WTC11 (cell line): ENCODE results near the gene ANO7. TPM values are rescaled to one million over a fixed set of nuclear protein-coding genes. Genes with fewer than 3 reads are reported as not detected.

ENCODE experiments used
- ATAC-seq: fragments of 200-7000 bp; cut with Tn5 transposase; 2 replicates; pipeline ENCODE4 v1.10.0; 2021; ENCODE audit warnings: mild to moderate bottlenecking, moderate library complexity
- CTCF ChIA-PET: fragments of 300-600 bp; sonication (Branson Sonifier 250); formaldehyde crosslinking; loops from one replicate; lab custom pipeline; 2021; ENCODE audit warnings: antibody characterized with exemption; lab: Charles Lee
- POLR2A ChIA-PET: fragments of 350-600 bp; sonication (Branson Sonifier 250); formaldehyde crosslinking; loops from one replicate; lab custom pipeline; 2021; ENCODE audit warnings: antibody characterized with exemption; lab: Charles Lee
- DNase-seq: peaks from one replicate; pipeline ENCODE4 v3.0.0; 2021; ENCODE audit warnings: low spot score
- H3K27ac Mint-ChIP-seq: 2 replicates; pipeline ENCODE4 v1.8.0; 2021; ENCODE audit warnings: mixed read lengths
- H3K27me3 Mint-ChIP-seq: 2 replicates; pipeline ENCODE4 v1.8.0; 2021; ENCODE audit warnings: low read depth, mild to moderate bottlenecking, moderate library complexity, mixed read lengths
- H3K36me3 Mint-ChIP-seq: 2 replicates; pipeline ENCODE4 v1.8.0; 2021; ENCODE audit warnings: mixed read lengths
- H3K4me1 Mint-ChIP-seq: 2 replicates; pipeline ENCODE4 v1.8.0; 2022; ENCODE audit warnings: mixed read lengths
- H3K4me3 Mint-ChIP-seq: 2 replicates; pipeline ENCODE4 v1.8.0; 2021; ENCODE audit warnings: mild to moderate bottlenecking, moderate library complexity, mixed read lengths
- H3K9me3 Mint-ChIP-seq: 2 replicates; pipeline ENCODE4 v1.8.0; 2021; ENCODE audit warnings: mixed read lengths
- ATF2 ChIP-seq: sonication (generic); formaldehyde crosslinking; IDR thresholded peaks from 2 replicates; pipeline ENCODE4 v1.8.1; 2022; ENCODE audit warnings: low read depth, missing genetic modification reagents, borderline replicate concordance
- ATF3 ChIP-seq: sonication (generic); formaldehyde crosslinking; conservative IDR thresholded peaks from 2 replicates; pipeline ENCODE4 v1.8.1; 2022; ENCODE audit warnings: mild to moderate bottlenecking, missing genetic modification reagents
- CREB1 ChIP-seq: sonication (generic); formaldehyde crosslinking; IDR thresholded peaks from 2 replicates; pipeline ENCODE4 v1.8.0; 2023; ENCODE audit warnings: mild to moderate bottlenecking, missing genetic modification reagents
- IRF1 ChIP-seq: sonication (generic); formaldehyde crosslinking; IDR thresholded peaks from 2 replicates; pipeline ENCODE4 v1.8.0; 2023; ENCODE audit warnings: missing genetic modification reagents
- IRF2 ChIP-seq: sonication (generic); formaldehyde crosslinking; IDR thresholded peaks from 2 replicates; pipeline ENCODE4 v1.8.0; 2022; ENCODE audit warnings: low read depth, missing genetic modification reagents, borderline replicate concordance
- JAZF1 ChIP-seq: fragments of 250-450 bp; sonication (Bioruptor Pico); IDR thresholded peaks from 2 replicates; pipeline ENCODE4 v1.9.0; 2021; ENCODE audit warnings: moderate library complexity, mild to moderate bottlenecking, inconsistent platforms
- MLX ChIP-seq: sonication (generic); formaldehyde crosslinking; IDR thresholded peaks from 2 replicates; pipeline ENCODE4 v1.8.1; 2023; ENCODE audit warnings: mild to moderate bottlenecking, missing genetic modification reagents, moderate library complexity
- MXD4 ChIP-seq: fragments of 250-450 bp; sonication (Bioruptor Pico); IDR thresholded peaks from 2 replicates; pipeline ENCODE4 v1.8.0; 2021; ENCODE audit warnings: mild to moderate bottlenecking, moderate library complexity, borderline replicate concordance
- MYBL2 ChIP-seq: sonication (generic); formaldehyde crosslinking; IDR thresholded peaks from 2 replicates; pipeline ENCODE4 v1.8.1; 2023; ENCODE audit warnings: mild to moderate bottlenecking, moderate library complexity, missing genetic modification reagents
- NFATC4 ChIP-seq: fragments of 250-450 bp; sonication (Bioruptor Pico); IDR thresholded peaks from 2 replicates; pipeline ENCODE4 v1.9.0; 2021; ENCODE audit warnings: mild to moderate bottlenecking
- NR2C2 ChIP-seq: sonication (generic); formaldehyde crosslinking; IDR thresholded peaks from 2 replicates; pipeline ENCODE4 v1.8.0; 2022; ENCODE audit warnings: mild to moderate bottlenecking, missing genetic modification reagents
- SP1 ChIP-seq: sonication (generic); formaldehyde crosslinking; conservative IDR thresholded peaks from 2 replicates; pipeline ENCODE4 v1.8.1; 2022; ENCODE audit warnings: missing genetic modification reagents
- ZNF281 ChIP-seq: sonication (generic); formaldehyde crosslinking; IDR thresholded peaks from 2 replicates; pipeline ENCODE4 v1.8.0; 2023; ENCODE audit warnings: mild to moderate bottlenecking, missing genetic modification reagents
- ZNF532 ChIP-seq: fragments of 250-450 bp; sonication (Bioruptor Pico); IDR thresholded peaks from 2 replicates; pipeline ENCODE4 v1.9.0; 2021; ENCODE audit warnings: mild to moderate bottlenecking, borderline replicate concordance
- total RNA-seq: library from RNA; stranded (reverse); gene quantifications from 3 replicates; pipeline ENCODE4 v1.2.3, GENCODE V29; 2021
- TF ChIP-seq, protein P1 (sequence below): sonication (generic); formaldehyde crosslinking; IDR thresholded peaks from 2 replicates; pipeline ENCODE4 v1.8.1; 2023; ENCODE audit warnings: mild to moderate bottlenecking, missing genetic modification reagents, borderline replicate concordance
- TF ChIP-seq, protein P2 (sequence below): sonication (generic); formaldehyde crosslinking; IDR thresholded peaks from 2 replicates; pipeline ENCODE4 v1.8.0; 2022; ENCODE audit warnings: mild to moderate bottlenecking, missing genetic modification reagents

Gene ANO7
- total RNA-seq, 1 experiment from 2014 or later, result 8.0 TPM

DNA sequence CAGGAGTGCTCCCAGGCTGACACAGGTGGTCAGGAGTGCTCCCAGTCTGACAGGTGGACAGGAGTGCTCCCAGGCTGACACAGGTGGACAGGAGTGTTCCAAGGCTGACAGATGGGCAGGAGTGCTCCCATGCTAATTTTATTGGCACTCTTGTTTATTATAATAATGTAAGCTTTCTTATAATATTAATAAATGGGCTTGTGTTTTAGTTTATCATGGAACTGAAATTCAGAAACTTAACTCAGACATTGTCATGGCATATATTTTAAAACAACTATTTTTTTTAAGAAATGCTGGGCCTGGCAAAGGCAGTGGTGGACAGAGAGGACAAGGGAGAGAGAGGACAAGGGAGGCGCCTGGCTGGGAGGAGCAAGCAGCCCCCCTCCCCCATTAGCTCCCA is 18.7 kb downstream of the ANO7 start (continued):
- TF ChIP-seq ZNF281 (CRISPR knock-in tag), result no peak
- no peak for TF ChIP-seq SP1
- no peak for TF ChIP-seq MLX (CRISPR knock-in tag)
- TF ChIP-seq, protein P1, sequence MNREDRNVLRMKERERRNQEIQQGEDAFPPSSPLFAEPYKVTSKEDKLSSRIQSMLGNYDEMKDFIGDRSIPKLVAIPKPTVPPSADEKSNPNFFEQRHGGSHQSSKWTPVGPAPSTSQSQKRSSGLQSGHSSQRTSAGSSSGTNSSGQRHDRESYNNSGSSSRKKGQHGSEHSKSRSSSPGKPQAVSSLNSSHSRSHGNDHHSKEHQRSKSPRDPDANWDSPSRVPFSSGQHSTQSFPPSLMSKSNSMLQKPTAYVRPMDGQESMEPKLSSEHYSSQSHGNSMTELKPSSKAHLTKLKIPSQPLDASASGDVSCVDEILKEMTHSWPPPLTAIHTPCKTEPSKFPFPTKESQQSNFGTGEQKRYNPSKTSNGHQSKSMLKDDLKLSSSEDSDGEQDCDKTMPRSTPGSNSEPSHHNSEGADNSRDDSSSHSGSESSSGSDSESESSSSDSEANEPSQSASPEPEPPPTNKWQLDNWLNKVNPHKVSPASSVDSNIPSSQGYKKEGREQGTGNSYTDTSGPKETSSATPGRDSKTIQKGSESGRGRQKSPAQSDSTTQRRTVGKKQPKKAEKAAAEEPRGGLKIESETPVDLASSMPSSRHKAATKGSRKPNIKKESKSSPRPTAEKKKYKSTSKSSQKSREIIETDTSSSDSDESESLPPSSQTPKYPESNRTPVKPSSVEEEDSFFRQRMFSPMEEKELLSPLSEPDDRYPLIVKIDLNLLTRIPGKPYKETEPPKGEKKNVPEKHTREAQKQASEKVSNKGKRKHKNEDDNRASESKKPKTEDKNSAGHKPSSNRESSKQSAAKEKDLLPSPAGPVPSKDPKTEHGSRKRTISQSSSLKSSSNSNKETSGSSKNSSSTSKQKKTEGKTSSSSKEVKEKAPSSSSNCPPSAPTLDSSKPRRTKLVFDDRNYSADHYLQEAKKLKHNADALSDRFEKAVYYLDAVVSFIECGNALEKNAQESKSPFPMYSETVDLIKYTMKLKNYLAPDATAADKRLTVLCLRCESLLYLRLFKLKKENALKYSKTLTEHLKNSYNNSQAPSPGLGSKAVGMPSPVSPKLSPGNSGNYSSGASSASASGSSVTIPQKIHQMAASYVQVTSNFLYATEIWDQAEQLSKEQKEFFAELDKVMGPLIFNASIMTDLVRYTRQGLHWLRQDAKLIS (CRISPR knock-in tag), result no peak

DNA sequence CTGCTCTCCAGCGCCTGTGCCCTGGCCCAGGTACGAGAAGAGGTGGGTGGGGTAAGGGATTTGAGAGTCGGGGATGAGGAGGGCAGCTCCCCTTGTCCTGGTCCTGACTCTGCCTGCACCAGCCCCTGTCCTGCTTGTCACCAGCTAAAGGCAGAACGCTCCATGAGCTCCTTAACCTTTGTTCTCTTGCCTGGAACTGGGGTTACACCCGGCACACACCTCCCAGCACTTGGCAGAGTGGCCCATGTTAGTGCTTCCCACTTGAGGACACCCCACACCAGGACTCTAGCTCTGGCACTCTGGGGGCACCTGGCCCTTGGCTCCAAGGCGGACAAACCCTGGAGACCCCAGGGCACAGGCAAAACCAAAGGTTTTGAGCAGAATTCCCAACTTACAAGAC is 19.2 kb downstream of the ANO7 start:
- no peak overlapping the region for H3K4me3 Mint-ChIP-seq
- ChIA-PET CTCF (interaction anchor here (0.6 to 1.1 kb wide), 5 partner anchors 9 to 356 kb away, joined by 3 to 6 read pairs (median 3); no protein-coding TSS in a partner anchor), POLR2A (no interaction called here)
- no peaks in the 10 kb centered on the region for H3K27me3 Mint-ChIP-seq
- H3K27ac Mint-ChIP-seq, result no peak overlapping the region
- no peaks in the 10 kb centered on the region for H3K36me3 Mint-ChIP-seq
- no peaks in the 10 kb centered on the region for H3K9me3 Mint-ChIP-seq
- ATAC-seq, result no peak
- H3K4me1 Mint-ChIP-seq, result peaks cover 4% of the 10 kb centered on the region
- DNase-seq, result no peak
- no peak for TF ChIP-seq IRF1 (CRISPR knock-in tag)
- no peak for TF ChIP-seq NFATC4
- no peak for TF ChIP-seq ATF2 (CRISPR knock-in tag)
- TF ChIP-seq JAZF1 (CRISPR knock-in tag), result no peak
- TF ChIP-seq NR2C2 (CRISPR knock-in tag), result no peak
- TF ChIP-seq MLX (CRISPR knock-in tag), result no peak
- TF ChIP-seq ZNF532, result no peak
- no peak for TF ChIP-seq CREB1 (CRISPR knock-in tag)
- TF ChIP-seq IRF2 (CRISPR knock-in tag), result no peak
- TF ChIP-seq, protein P2, sequence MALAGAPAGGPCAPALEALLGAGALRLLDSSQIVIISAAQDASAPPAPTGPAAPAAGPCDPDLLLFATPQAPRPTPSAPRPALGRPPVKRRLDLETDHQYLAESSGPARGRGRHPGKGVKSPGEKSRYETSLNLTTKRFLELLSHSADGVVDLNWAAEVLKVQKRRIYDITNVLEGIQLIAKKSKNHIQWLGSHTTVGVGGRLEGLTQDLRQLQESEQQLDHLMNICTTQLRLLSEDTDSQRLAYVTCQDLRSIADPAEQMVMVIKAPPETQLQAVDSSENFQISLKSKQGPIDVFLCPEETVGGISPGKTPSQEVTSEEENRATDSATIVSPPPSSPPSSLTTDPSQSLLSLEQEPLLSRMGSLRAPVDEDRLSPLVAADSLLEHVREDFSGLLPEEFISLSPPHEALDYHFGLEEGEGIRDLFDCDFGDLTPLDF (CRISPR knock-in tag), result no peak
- TF ChIP-seq SP1, result no peak
- no peak for TF ChIP-seq MYBL2 (CRISPR knock-in tag)
- TF ChIP-seq ATF3, result no peak
- no peak for TF ChIP-seq MXD4 (CRISPR knock-in tag)
